ENCODE results near the gene ACSL1.

DNA sequence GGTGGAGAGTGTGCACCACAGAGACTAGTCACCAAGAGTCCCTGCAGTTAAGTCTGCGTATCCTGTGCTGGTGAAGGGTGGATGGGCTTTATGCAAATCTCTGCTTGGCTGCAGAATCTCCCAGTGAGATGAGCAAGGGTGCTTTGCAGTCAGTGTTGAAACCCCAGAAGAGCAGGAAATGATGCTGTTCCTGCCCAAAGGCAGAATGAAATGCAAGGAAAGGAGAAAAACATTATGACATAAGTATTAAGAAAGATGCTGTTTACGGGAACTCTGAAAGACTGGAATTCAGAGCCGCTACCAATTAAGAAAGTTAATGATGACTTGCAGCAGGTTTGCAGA lies 25.4 kb upstream of the ACSL1 start:
- TF ChIP-seq, protein P1, sequence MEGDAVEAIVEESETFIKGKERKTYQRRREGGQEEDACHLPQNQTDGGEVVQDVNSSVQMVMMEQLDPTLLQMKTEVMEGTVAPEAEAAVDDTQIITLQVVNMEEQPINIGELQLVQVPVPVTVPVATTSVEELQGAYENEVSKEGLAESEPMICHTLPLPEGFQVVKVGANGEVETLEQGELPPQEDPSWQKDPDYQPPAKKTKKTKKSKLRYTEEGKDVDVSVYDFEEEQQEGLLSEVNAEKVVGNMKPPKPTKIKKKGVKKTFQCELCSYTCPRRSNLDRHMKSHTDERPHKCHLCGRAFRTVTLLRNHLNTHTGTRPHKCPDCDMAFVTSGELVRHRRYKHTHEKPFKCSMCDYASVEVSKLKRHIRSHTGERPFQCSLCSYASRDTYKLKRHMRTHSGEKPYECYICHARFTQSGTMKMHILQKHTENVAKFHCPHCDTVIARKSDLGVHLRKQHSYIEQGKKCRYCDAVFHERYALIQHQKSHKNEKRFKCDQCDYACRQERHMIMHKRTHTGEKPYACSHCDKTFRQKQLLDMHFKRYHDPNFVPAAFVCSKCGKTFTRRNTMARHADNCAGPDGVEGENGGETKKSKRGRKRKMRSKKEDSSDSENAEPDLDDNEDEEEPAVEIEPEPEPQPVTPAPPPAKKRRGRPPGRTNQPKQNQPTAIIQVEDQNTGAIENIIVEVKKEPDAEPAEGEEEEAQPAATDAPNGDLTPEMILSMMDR (conservative IDR thresholded peaks at IDR 0.05; ENCODE audit: low read length): no peak
- TF ChIP-seq EZH2phosphoT487 (IDR thresholded peaks at IDR 0.05; ENCODE audit: borderline replicate concordance, low read depth, low read length): no peak

Measured in OCI-LY7 (cell line).